Measurements from ENCODE around the gene ETV6. TPM values are rescaled to one million over a fixed set of nuclear protein-coding genes. Genes with fewer than 3 reads are reported as not detected.
"Not testable (repeated sequence)": the region's sequence is repeated elsewhere in the genome, so short reads cannot be mapped to it uniquely, and the experiment has no call there.

ETV6 gene
- total and polyA plus RNA-seq, 2 experiments from 2014 or later = 9.1 to 11.9 TPM

GRCh38 chr12:11624116-11624515, 25.4 kb upstream of the ETV6 start:
- Histone ChIP-seq H3K9me3 (ENCODE audit: low read depth) (no peaks in the 10 kb centered on the region), H3K27me3 (no peaks in the 10 kb centered on the region), H3K4me3 (no peak overlapping the region), H3K36me3 (no peaks in the 10 kb centered on the region), H3K4me1 (ENCODE audit: low read depth) (peaks cover 12% of the 10 kb centered on the region), H3K27ac (no peak overlapping the region)
- TF ChIP-seq CTCF (IDR thresholded peaks at IDR 0.05; ENCODE audit: low read depth, low read length) = no peak
- no peak for DNase-seq (ENCODE audit: low read depth in 1 of 2, low spot score in 1 of 2)

DNA sequence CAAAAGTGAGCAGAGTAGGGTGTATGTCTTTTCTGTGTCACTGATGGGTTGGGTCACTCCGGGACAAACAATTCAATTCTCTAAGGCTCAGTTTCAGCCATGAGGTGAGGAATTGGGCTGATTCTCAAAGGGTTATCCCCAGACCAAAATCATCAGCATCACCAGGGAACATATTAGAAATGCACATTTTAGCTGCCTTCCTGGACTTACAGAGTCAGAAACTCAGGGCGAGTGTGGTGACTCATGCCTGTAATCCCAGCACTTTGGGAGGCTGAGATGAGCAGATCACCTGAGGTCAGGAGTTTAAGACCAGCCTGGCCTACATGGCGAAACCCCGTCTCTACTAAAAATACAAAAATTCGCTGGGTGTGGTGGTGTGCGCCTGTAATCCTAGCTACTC, 21.8 kb upstream of the ETV6 start:
- not testable (repeated sequence) for H3K9me3 ChIP-seq (ENCODE audit: low read depth); DNase-seq (ENCODE audit: low read depth in 1 of 2, low spot score in 1 of 2); H3K27me3 ChIP-seq; H3K36me3 ChIP-seq; H3K4me1 ChIP-seq (ENCODE audit: low read depth); H3K4me3 ChIP-seq; H3K27ac ChIP-seq

DNA sequence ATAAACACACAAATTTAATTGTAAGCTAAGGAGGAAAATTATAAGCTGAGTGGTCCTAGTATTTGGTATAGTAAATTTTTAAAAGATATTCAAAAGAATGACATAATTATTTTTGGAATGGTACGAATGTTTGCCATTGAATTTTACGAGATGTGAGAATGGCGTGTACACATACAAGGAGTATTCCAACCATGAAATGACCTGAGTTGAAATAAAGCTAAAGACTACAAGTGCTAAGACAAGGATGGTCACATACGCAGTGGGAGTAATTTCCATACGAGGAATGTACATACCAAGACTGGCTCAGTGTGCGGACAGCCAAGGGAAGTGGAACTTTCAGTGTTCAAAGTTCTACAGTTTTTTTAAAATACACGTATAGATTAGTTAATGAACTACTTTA, 21.1 kb upstream of the ETV6 start:
- no peak overlapping the region for H3K27ac ChIP-seq
- DNase-seq (ENCODE audit: low read depth in 1 of 2, low spot score in 1 of 2) = no peak
- H3K9me3 ChIP-seq (ENCODE audit: low read depth) = no peaks in the 10 kb centered on the region
- TF ChIP-seq CTCF (IDR thresholded peaks at IDR 0.05; ENCODE audit: low read depth, low read length) = no peak
- H3K27me3 ChIP-seq = no peaks in the 10 kb centered on the region
- no peak overlapping the region for H3K4me3 ChIP-seq
- H3K36me3 ChIP-seq = no peaks in the 10 kb centered on the region
- H3K4me1 ChIP-seq (ENCODE audit: low read depth) = peaks cover 2% of the 10 kb centered on the region

DNA sequence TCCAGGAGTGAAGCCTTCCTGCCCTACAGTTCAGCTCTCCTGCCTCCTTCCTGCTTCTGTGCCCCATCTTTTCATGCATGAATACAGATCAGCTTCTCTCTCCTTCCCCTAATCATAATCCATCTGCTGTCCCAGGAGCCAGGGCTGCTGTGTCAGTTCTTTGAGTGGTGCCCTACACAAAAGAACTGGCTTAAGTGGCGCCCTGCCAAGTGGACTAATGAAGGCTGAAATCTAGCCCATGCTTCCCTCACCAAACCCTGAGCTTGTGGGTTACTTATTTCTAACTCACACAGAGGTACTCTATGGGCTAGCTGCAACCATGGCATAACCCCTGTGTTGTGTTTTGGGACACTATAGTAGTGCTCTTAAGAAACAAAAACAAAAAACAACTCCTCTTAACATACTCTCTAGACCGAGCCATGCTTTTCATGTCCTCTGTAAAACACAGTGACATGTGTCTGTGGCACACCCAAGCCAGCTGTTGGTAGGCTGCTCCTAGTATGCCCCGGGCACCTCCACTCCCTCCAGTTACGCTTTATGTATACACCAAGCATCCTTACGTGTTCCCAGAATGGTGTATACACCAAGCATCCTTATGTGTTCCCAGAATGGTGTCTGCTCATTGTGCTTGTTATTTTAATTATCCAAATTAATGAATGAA, 19.3 kb upstream of the ETV6 start:
- no peaks in the 10 kb centered on the region for H3K4me1 ChIP-seq (ENCODE audit: low read depth)
- H3K4me3 ChIP-seq = no peak overlapping the region
- no peaks in the 10 kb centered on the region for H3K36me3 ChIP-seq
- H3K27me3 ChIP-seq = no peaks in the 10 kb centered on the region
- no peaks in the 10 kb centered on the region for H3K9me3 ChIP-seq (ENCODE audit: low read depth)
- peak; percentile 6 to 50 for DNase-seq (ENCODE audit: low read depth in 1 of 2, low spot score in 1 of 2)
- no peak overlapping the region for H3K27ac ChIP-seq
- no peak for TF ChIP-seq CTCF (IDR thresholded peaks at IDR 0.05; ENCODE audit: low read depth, low read length)

DNA sequence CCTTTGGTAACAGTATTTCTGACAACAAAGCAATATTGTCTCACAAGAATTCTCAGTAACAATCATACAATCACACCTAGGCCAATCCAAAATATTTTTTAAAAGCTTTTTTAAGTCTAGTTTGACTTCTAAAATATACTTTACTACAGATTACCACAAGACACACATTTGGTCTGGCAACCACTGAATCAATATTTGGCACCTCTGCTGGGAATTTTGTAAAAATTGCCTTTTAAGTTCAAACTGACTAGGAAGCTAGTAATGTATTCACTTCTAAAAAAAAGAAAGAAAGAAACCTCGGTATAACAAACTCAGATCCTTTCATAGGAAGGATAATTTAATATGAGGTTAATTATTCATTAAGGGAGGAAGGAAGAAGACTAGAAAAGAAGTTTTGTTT, 18.2 kb upstream of the ETV6 start:
- no peak for DNase-seq (ENCODE audit: low read depth in 1 of 2, low spot score in 1 of 2)
- H3K9me3 ChIP-seq (ENCODE audit: low read depth) = no peaks in the 10 kb centered on the region
- H3K4me1 ChIP-seq (ENCODE audit: low read depth) = no peaks in the 10 kb centered on the region
- TF ChIP-seq CTCF (IDR thresholded peaks at IDR 0.05; ENCODE audit: low read depth, low read length) = no peak
- H3K4me3 ChIP-seq = no peak overlapping the region
- no peaks in the 10 kb centered on the region for H3K27me3 ChIP-seq
- H3K36me3 ChIP-seq = no peaks in the 10 kb centered on the region
- no peak overlapping the region for H3K27ac ChIP-seq

DNA sequence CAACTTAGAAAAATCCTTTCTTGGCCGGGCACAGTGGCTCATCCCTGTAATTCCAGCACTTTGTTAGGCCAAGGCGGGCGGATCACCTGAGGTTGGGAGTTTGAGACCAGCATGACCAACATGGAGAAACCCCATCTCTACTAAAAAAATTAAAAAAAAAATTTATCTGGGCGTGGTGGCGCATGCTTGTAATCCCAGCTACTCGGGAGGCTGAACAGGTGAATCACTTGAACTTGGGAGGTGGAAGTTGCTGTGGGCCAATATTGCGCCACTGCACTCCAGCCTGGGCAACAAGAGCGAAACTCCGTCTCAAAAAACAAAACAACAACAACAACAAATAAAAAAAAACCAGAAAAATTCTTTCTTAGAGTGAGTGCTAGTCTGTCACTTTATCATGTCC, 17.6 kb upstream of the ETV6 start:
- not testable (repeated sequence) for DNase-seq (ENCODE audit: low read depth in 1 of 2, low spot score in 1 of 2); H3K36me3 ChIP-seq; H3K9me3 ChIP-seq (ENCODE audit: low read depth); H3K27me3 ChIP-seq; H3K4me3 ChIP-seq; H3K4me1 ChIP-seq (ENCODE audit: low read depth); H3K27ac ChIP-seq

GRCh38 chr12:11633968-11634367, 15.5 kb upstream of the ETV6 start:
- no peak for DNase-seq (ENCODE audit: low read depth in 1 of 2, low spot score in 1 of 2)
- Histone ChIP-seq H3K36me3 (no peaks in the 10 kb centered on the region), H3K4me3 (no peak overlapping the region), H3K4me1 (ENCODE audit: low read depth) (no peaks in the 10 kb centered on the region), H3K27ac (no peak overlapping the region), H3K27me3 (no peaks in the 10 kb centered on the region), H3K9me3 (ENCODE audit: low read depth) (no peaks in the 10 kb centered on the region)
- TF ChIP-seq CTCF (IDR thresholded peaks at IDR 0.05; ENCODE audit: low read depth, low read length) = no peak

Measured in cardiac muscle cell (in vitro differentiated cells and primary cell).